Thoracic aorta endothelial cell (primary cell): Measurements from ENCODE around the gene APBA1. TPM values are rescaled to one million over a fixed set of nuclear protein-coding genes. Genes with fewer than 3 reads are reported as not detected.

Experiments
- total RNA-seq: library from RNA; depleted of rRNA; stranded (reverse); fragments of >200 nt; gene quantifications from 2 replicates; pipeline ENCODE4 v1.2.3, GENCODE V29; 2012

APBA1 gene
- 9.4 and 12.1 TPM in 2 replicates for total RNA-seq

DNA sequence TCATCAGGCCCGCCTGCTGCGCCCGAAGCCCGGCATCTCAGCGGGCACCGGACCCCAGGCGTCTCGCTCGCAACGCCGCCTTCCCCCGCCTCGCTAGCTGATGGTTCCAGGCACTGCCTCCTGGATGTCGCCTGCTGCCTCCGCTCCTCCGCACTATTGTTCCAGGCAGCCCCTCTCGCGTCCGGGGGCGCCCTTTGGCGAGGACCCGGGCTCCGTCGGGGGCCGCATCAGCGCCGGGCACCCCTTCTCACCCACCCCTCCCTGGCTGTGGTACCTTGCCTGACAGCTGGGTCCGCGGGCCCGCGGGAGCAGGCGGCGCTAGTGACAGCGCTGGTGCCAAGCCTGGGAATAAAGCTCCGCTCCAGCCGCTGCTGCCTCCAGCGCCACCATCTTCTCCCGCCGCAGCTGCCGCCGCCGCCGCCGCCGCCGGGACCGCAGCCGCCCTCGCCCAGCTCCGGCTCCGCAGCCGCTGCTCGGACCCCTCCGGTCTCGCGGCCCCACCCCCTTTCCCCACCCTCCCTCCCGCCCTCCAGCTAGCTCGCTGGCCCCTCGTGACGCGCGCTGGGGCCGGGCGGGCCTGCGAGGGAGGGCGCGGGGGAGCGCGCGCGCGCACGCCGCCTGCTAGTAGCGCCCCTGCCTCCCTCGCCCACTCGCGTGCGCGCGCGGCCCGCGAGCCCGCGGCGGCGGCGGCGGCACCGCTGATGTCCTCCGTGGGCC is at the start of gene APBA1:
TSS of gene APBA1 (minus strand) at position 493 of the 717 bp plus-strand sequence.

Other genes starting within 250 kb of the APBA1 start
- 76.5 and 80.6 TPM in 2 replicates for gene PTAR1, start 87.6 kb upstream of the APBA1 start, total RNA-seq
- gene CFAP95, start 148.4 kb upstream of the APBA1 start, total RNA-seq, result not detected in 2 replicates